Ammon's horn (tissue), 1 donor: Measurements from ENCODE around the gene OR2B2.
"Not testable (repeated sequence)": the region's sequence is repeated elsewhere in the genome, so short reads cannot be mapped to it uniquely, and the experiment has no call there.

Experiments used
- DNase-seq: peaks from one replicate; pipeline ENCODE4 v3.0.0-alpha.2; 2016; ENCODE audit warnings: low spot score

Gene OR2B2

GRCh38 chr6:27911956-27912446, at the start of gene OR2B2:
TSS of gene OR2B2 (minus strand) at chr6:27912396. CDS start at chr6:27912319, 77 bp downstream.
- no peak for DNase-seq

- DNase-seq = no peak
Observed at GRCh38 chr6:27957516-27957915, 45.3 kb upstream of the OR2B2 start.

- no peak for DNase-seq
Observed at GRCh38 chr6:27956941-27957340, 44.7 kb upstream of the OR2B2 start, which contains the start of gene OR2B6. TSS of gene OR2B6 (plus strand) at chr6:27957241. CDS start at chr6:27957241, 0 bp downstream.

- DNase-seq = no peak
Observed at GRCh38 chr6:27951040-27951439, 38.8 kb upstream of the OR2B2 start.

- DNase-seq = no peak
Observed at GRCh38 chr6:27948237-27948636, 36.0 kb upstream of the OR2B2 start.

GRCh38 chr6:27943072-27943471, 30.9 kb upstream of the OR2B2 start:
- DNase-seq = not testable (repeated sequence)

GRCh38 chr6:27940766-27941165, 28.6 kb upstream of the OR2B2 start:
- DNase-seq = peak; percentile 37

GRCh38 chr6:27931209-27931608, 19.0 kb upstream of the OR2B2 start:
- no peak for DNase-seq

- not testable (repeated sequence) for DNase-seq
Observed at GRCh38 chr6:27929930-27930329, 17.7 kb upstream of the OR2B2 start.

- not testable (repeated sequence) for DNase-seq
Observed at GRCh38 chr6:27928041-27928440, 15.8 kb upstream of the OR2B2 start.

- DNase-seq = no peak
Observed at GRCh38 chr6:27924179-27924578, 12.0 kb upstream of the OR2B2 start.

- DNase-seq = no peak
Observed at GRCh38 chr6:27922949-27923348, 10.8 kb upstream of the OR2B2 start.

GRCh38 chr6:27908017-27908416, 4.2 kb downstream of the OR2B2 start:
- DNase-seq = no peak

- peak; percentile 92 for DNase-seq
Observed at GRCh38 chr6:27902335-27903314, 9.6 kb downstream of the OR2B2 start.

GRCh38 chr6:27901801-27902200, 10.4 kb downstream of the OR2B2 start:
- DNase-seq = no peak

GRCh38 chr6:27900197-27900596, 12.0 kb downstream of the OR2B2 start:
- not testable (repeated sequence) for DNase-seq

- no peak for DNase-seq
Observed at GRCh38 chr6:27899543-27899942, 12.7 kb downstream of the OR2B2 start.

GRCh38 chr6:27897580-27898206, 14.5 kb downstream of the OR2B2 start:
- DNase-seq = no peak

GRCh38 chr6:27896398-27896796, 15.8 kb downstream of the OR2B2 start:
- no peak for DNase-seq

- peak; percentile 92 for DNase-seq
Observed at GRCh38 chr6:27894839-27895762, 17.1 kb downstream of the OR2B2 start.
